KMS-11 (cell line): ENCODE results near the gene PARP1.

Source experiments
- H2AFZ ChIP-seq: fragments of 200-600 bp; sonication (generic); 2 replicates; pipeline ENCODE4 v1.6.1; 2016; ENCODE audit warnings: antibody characterized with exemption, mixed run types, low read depth
- H3K27ac ChIP-seq: fragments of 200-600 bp; sonication (generic); 2 replicates; pipeline ENCODE4 v1.6.1; 2016; ENCODE audit warnings: mild to moderate bottlenecking, mixed run types
- H3K27me3 ChIP-seq: fragments of 200-600 bp; sonication (generic); 2 replicates; pipeline ENCODE4 v1.6.1; 2017; ENCODE audit warnings: mild to moderate bottlenecking, low read depth, mixed run types, moderate library complexity; ENCODE audit not compliant: insufficient read depth
- H3K36me3 ChIP-seq: fragments of 200-600 bp; sonication (generic); 2 replicates; pipeline ENCODE4 v1.6.1; 2017; ENCODE audit warnings: mild to moderate bottlenecking, mixed run types; ENCODE audit not compliant: insufficient read depth
- H3K4me1 ChIP-seq: fragments of 200-600 bp; sonication (generic); 2 replicates; pipeline ENCODE4 v1.6.1; 2016; ENCODE audit warnings: mild to moderate bottlenecking, low read depth, mixed run types; ENCODE audit not compliant: poor library complexity, severe bottlenecking
- H3K4me2 ChIP-seq: fragments of 200-600 bp; sonication (generic); 2 replicates; pipeline ENCODE4 v1.7.0; 2016; ENCODE audit warnings: mild to moderate bottlenecking, mixed run types
- H3K4me3 ChIP-seq: fragments of 200-600 bp; sonication (generic); IDR thresholded peaks from 2 replicates; pipeline ENCODE4 v1.6.1; 2017; ENCODE audit warnings: low read depth, low read length, mixed read lengths; ENCODE audit not compliant: insufficient read depth
- H3K79me2 ChIP-seq: fragments of 200-600 bp; sonication (generic); 2 replicates; pipeline ENCODE4 v1.6.1; 2016; ENCODE audit warnings: low read depth, mixed run types; ENCODE audit not compliant: insufficient read depth
- H3K9ac ChIP-seq: fragments of 200-600 bp; sonication (generic); 2 replicates; pipeline ENCODE4 v1.6.1; 2016; ENCODE audit warnings: mild to moderate bottlenecking, mixed run types
- H4K20me1 ChIP-seq: fragments of 200-600 bp; sonication (generic); 2 replicates; pipeline ENCODE4 v1.6.1; 2016; ENCODE audit warnings: mild to moderate bottlenecking, mixed run types; ENCODE audit not compliant: insufficient read depth
- TF ChIP-seq, protein P1 (sequence below): fragments of 200-600 bp; sonication (generic); conservative IDR thresholded peaks from 2 replicates; pipeline ENCODE4 v1.6.1; 2017; ENCODE audit warnings: low read depth, mild to moderate bottlenecking, antibody characterized with exemption, low read length, moderate library complexity, mixed read lengths

Gene PARP1

GRCh38 chr1:226397011-226397926 is 10.6 kb downstream of the PARP1 start:
- H4K20me1 ChIP-seq: peaks cover 42% of the 10 kb centered on the region
- H3K4me3 ChIP-seq: no peak overlapping the region
- peaks cover 100% of the 10 kb centered on the region for H3K79me2 ChIP-seq
- no peak overlapping the region for H3K9ac ChIP-seq
- H3K27ac ChIP-seq: no peak overlapping the region
- H3K36me3 ChIP-seq: peaks cover 26% of the 10 kb centered on the region; the same call in 1 of the 2 replicates
- H3K4me2 ChIP-seq: no peak overlapping the region
- H2AFZ ChIP-seq: no peak overlapping the region
- H3K27me3 ChIP-seq: no peaks in the 10 kb centered on the region
- TF ChIP-seq, protein P1, sequence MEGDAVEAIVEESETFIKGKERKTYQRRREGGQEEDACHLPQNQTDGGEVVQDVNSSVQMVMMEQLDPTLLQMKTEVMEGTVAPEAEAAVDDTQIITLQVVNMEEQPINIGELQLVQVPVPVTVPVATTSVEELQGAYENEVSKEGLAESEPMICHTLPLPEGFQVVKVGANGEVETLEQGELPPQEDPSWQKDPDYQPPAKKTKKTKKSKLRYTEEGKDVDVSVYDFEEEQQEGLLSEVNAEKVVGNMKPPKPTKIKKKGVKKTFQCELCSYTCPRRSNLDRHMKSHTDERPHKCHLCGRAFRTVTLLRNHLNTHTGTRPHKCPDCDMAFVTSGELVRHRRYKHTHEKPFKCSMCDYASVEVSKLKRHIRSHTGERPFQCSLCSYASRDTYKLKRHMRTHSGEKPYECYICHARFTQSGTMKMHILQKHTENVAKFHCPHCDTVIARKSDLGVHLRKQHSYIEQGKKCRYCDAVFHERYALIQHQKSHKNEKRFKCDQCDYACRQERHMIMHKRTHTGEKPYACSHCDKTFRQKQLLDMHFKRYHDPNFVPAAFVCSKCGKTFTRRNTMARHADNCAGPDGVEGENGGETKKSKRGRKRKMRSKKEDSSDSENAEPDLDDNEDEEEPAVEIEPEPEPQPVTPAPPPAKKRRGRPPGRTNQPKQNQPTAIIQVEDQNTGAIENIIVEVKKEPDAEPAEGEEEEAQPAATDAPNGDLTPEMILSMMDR: no peak
- H3K4me1 ChIP-seq: peaks cover 5% of the 10 kb centered on the region

DNA sequence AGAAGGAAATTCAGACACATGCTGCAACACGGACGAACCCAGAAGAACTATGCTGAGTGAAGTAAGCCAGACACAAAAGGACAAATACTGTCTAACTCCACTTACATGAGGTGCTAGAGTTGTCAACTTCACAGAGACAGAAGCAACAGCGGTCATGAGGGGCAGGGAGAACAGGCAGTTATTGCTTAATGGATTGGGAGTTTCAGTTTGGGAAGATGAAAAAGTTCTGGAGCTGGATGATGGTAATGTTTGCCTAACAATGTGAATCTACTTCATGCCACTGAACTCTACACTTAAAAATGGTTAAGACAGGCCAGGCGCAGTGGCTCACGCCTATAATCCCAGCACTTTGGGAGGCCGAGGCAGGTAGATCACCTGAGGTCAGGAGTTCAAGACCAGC is 12.1 kb downstream of the PARP1 start:
- no peak overlapping the region for H2AFZ ChIP-seq
- peaks cover 14% of the 10 kb centered on the region; the same call in 1 of the 2 replicates for H3K36me3 ChIP-seq
- H3K4me1 ChIP-seq: no peaks in the 10 kb centered on the region
- no peak overlapping the region for H3K4me2 ChIP-seq
- TF ChIP-seq, protein P1: no peak
- no peaks in the 10 kb centered on the region for H3K27me3 ChIP-seq
- no peak overlapping the region for H3K4me3 ChIP-seq
- no peak overlapping the region for H3K27ac ChIP-seq
- no peak overlapping the region for H3K9ac ChIP-seq
- H3K79me2 ChIP-seq: peaks cover 99% of the 10 kb centered on the region
- H4K20me1 ChIP-seq: peaks cover 43% of the 10 kb centered on the region

- Histone ChIP-seq H3K36me3 (peaks cover 12% of the 10 kb centered on the region; the same call in 1 of the 2 replicates), H3K4me1 (no peaks in the 10 kb centered on the region), H3K27ac (no peak overlapping the region), H3K4me2 (no peak overlapping the region), H4K20me1 (peaks cover 31% of the 10 kb centered on the region), H3K79me2 (peaks cover 91% of the 10 kb centered on the region), H3K9ac (no peak overlapping the region), H3K4me3 (no peak overlapping the region), H3K27me3 (no peaks in the 10 kb centered on the region), H2AFZ (no peak overlapping the region)
- TF ChIP-seq, protein P1: no peak
Observed at GRCh38 chr1:226394462-226394861, 13.4 kb downstream of the PARP1 start.

DNA sequence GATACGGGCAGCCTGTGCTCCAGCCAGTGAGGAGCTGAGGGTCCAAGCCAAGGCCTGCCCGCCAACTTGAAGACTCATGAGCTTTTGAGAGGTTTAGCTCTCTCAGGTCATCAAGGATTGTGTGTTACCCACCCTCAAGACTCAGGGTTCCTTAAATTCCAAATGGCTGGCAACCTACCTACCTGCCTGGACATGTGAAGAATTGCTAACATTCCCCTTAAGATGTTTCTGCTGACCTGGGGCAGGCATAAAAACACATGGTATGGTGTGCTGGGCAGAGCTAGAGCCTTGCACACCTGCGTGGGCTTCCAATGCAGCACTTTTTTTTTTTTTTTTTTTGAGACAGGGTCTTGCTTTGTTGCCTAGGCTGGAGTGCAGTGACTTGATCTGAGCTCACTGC is 17.2 kb downstream of the PARP1 start:
- peaks cover 53% of the 10 kb centered on the region for H3K79me2 ChIP-seq
- H3K27me3 ChIP-seq: no peaks in the 10 kb centered on the region
- no peak overlapping the region for H3K4me2 ChIP-seq
- H3K4me3 ChIP-seq: no peak overlapping the region
- no peak overlapping the region for H3K9ac ChIP-seq
- no peak overlapping the region for H2AFZ ChIP-seq
- H3K4me1 ChIP-seq: no peaks in the 10 kb centered on the region
- peaks cover 34% of the 10 kb centered on the region; the same call in 1 of the 2 replicates for H3K36me3 ChIP-seq
- TF ChIP-seq, protein P1: no peak
- H3K27ac ChIP-seq: no peak overlapping the region
- H4K20me1 ChIP-seq: peaks cover 25% of the 10 kb centered on the region
